Activated CD4-positive, alpha-beta T cell treated with anti-CD3 and anti-CD28 coated beads, Interleukin-10, Interleukin-2, amounts not matched to agents 100 ng/mL and 50 ng/mL, durations not matched to agents 16 hours and 8 hours (primary cell): ENCODE data around the gene SLITRK4.

ENCODE experiments used
- DNase-seq: peaks from one replicate; pipeline ENCODE4 v3.0.0-alpha.2; 2020

The SLITRK4 gene, protein sequence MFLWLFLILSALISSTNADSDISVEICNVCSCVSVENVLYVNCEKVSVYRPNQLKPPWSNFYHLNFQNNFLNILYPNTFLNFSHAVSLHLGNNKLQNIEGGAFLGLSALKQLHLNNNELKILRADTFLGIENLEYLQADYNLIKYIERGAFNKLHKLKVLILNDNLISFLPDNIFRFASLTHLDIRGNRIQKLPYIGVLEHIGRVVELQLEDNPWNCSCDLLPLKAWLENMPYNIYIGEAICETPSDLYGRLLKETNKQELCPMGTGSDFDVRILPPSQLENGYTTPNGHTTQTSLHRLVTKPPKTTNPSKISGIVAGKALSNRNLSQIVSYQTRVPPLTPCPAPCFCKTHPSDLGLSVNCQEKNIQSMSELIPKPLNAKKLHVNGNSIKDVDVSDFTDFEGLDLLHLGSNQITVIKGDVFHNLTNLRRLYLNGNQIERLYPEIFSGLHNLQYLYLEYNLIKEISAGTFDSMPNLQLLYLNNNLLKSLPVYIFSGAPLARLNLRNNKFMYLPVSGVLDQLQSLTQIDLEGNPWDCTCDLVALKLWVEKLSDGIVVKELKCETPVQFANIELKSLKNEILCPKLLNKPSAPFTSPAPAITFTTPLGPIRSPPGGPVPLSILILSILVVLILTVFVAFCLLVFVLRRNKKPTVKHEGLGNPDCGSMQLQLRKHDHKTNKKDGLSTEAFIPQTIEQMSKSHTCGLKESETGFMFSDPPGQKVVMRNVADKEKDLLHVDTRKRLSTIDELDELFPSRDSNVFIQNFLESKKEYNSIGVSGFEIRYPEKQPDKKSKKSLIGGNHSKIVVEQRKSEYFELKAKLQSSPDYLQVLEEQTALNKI

DNA sequence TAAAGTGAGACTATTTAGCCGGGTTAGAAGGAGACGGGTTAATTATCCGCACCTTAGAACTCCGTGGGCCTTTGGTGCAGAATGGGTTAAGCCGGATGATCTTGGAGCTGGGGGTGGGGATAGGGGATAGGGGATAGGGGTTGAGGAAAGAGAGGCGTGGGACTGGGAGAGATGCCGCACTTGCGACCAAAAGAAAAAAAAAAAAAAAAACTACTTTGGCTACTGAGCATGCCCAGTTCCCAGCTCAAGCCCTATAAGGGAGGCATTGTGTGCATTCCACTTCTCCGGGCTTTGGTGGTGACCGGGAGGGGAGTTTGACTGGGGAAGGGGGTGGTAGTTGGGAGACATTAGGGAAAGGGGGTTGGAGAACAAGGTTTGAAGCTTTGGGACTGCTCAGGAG is at the start of gene SLITRK4:
TSS of gene SLITRK4 (minus strand) at position 187 of the 400 bp plus-strand sequence. CDS start 4,993 bp downstream, outside the sequence.
- no peak for DNase-seq

DNA sequence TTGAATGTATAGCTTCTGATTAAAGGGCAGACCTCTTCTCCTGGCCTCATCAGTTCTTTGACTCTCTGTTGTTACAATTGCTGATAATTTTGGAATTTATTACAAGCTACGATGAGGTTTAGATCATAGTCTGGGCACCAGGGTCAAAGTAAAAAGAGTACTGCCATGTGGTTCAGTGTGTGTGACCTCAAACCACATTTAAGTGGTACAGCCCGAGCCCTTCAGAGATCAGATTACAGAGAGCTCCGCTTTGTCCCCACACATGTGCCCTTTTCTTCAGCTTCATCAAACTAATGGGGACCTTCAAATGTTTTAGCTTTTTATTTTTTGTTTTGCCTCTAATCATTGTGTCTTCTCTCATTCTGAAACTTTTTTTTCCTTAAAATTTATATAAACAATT is 47.6 kb upstream of the SLITRK4 start:
- no peak for DNase-seq

DNA sequence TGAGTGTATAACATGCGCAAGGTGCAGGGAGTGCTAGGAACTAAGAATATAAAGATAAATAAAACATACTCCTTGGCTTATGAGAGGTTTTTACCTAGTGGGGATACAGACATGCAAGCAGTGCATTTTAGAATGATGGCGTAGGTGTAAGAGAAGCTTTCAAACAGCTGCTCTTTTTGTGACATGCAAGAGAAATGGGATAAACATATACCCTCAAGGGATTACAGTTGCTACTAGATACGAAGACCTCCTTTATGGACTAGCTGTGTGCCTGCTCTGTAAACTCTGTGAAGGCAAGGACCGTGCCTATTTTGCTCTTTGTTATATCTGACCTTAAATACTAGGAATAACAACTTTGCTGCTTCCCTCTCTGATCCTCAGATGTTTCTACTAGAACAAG is 39.0 kb upstream of the SLITRK4 start:
- DNase-seq: no peak

DNA sequence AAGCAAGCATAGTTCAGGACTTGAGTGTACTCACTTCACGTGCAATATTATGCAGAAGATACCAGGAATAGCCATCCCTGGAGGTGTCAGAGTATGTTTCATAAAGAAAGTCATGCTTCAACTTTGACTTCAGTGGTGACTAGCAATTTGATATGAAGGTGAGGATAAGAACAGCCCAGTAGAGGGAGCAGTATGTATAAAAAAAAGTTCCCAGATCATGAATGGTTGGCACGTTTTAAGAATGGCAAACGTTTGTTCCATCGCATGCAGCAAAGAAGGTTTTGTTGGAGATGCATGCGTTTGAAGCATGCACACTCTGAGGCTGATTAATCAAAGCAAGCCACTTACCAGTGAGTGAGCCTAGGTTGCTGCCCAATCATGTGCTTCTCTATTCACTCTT is 33.5 kb upstream of the SLITRK4 start:
- no peak for DNase-seq

DNA sequence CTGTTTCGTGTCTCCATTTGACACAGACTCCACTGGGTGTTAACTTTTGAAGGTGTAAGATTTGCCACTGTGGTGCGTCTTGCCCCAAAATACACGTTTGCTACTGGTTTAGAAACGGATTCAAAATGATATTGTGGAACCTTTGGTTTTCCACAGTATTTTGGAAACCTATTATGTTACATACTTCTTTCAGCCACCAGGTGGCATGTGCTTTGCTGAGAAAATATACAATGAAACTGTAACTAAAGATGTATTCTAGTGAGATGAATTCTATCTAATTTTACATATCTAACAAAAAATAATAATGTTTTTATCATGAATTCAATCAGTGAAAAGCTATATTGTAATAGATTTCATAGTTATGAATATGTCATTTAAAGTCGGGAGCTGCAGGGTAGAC is 28.4 kb upstream of the SLITRK4 start:
- peak; percentile 9 for DNase-seq

DNA sequence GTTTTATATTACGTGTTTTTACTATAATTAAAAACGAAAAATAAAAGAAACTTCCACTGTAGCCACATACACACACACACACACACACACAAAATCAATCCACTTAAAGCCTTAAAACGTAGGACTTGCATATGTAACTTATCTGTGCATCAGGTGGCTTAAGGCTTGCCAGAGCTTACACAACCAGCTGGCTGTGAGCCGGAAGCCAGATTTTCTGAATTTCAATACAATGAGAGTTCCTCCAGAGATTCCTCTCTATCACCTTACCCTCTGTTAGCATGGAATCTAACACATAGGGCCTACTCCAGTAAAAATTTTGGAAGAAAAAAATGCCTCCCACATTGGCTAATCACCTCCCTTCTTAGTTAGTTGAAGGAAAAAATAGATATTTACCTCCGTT is 27.9 kb upstream of the SLITRK4 start:
- DNase-seq: no peak

DNA sequence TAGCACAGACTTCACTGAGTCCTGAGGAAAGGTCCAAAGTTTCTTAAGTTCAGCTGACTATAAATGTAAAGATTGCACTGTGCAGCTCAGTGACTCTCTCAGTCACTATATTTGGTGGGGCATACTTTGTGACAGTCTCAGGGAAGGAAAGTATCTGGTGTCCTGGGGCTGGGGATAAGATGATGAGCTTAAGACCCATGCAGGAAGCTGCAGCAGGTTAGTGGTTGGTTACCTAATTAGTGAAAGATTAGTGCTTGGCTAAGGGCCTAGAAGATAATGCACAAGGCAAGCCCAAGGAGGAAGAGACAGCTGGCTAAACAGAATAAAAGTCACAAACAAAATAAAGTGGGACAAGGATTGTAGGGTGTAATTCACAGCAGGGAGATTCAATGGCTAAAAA is 25.4 kb upstream of the SLITRK4 start:
- no peak for DNase-seq

DNA sequence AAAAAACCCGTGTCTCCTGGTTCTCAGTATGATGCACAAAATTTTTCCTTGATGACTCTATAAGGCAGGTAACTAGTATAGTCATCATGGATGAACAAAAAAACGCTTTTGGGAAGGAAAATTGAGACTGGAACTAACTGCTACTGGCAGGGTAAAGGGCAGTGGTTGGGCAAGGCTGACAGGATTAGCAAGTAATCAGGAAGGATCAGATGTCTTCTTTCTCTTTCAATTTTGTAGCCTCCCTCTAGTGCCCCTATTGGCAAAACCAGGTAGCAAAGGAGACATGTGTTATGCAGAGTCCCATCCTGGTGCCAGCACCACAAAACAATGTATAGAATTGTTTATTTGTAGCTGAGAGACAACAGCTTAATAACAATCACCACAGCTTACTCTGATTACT is 12.8 kb upstream of the SLITRK4 start:
- peak; percentile 30 for DNase-seq

DNA sequence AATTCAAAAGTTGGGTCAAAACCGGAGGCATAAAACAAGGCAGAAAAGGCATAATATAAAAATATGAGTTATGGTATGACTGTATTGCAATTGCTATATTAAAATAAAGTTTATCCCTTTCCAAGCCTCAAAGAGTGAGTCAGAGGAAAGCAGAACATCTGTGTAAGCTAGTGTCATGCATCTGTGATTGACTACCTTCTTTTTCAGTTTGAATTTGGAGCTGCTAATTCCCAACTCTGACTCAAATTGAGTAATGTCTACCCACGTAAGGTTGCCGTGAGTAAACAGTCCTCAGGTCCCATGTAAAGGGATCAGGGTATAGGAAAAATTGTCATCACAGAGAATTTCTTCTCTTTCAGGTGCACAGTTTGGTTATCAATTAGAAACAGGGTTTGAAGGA is 6.5 kb upstream of the SLITRK4 start:
- no peak for DNase-seq

DNA sequence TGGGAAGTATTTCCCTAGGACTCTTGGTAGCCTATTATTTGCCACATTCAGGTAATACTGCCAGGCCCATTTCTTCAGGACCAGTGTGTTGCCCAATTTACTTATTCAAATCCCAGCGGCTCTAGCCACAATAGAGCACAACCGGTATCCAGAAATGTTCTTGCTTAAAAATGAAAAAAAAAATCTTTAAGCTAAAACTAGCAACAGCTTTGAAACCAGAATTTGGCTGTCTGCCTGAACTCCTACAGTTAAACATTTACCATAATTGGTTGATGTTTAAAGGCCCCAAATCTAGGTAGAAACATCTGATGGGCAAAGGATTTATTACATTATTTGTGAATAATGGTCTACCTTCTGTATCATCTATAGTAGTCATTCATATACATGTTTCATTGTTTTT is 930 bp upstream of the SLITRK4 start:
- no peak for DNase-seq

DNA sequence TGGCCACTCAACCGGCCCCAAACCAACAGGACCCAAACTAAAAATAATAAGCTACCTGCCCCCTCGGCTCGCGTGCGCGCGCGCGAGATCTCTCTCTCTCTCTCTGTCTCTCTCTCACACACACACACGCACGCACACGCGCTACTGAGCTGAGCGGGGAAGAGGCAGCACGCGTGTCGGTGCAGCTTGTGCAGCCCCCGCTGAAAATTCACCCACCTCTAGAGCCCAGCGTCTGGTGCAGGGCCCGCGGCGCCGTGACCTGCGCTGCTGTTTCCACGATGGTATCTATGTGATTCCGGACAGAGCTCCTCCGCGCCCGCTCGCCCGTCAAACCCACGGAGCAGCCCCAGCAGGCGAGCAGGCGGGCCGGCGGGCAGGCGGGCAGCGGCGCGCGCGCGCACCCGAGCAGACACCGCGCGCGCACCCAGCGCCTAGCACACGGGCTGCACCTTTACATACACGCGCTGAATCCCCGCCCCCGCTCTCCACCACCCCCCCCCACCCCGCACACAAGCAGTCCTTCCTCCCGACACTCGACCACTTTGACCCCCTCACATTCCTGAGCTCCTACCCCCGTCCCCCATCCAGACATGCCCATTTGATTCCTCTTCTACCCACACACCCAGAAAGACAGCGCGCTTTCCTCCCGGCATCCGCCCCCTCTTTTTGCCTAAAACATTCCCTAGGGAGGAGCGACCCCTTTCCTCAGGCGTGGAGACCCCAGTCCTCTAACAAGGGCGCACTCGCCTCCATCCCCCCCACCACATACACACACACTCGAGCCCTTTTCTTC is 1.0 kb downstream of the SLITRK4 start:
- no peak for DNase-seq

DNA sequence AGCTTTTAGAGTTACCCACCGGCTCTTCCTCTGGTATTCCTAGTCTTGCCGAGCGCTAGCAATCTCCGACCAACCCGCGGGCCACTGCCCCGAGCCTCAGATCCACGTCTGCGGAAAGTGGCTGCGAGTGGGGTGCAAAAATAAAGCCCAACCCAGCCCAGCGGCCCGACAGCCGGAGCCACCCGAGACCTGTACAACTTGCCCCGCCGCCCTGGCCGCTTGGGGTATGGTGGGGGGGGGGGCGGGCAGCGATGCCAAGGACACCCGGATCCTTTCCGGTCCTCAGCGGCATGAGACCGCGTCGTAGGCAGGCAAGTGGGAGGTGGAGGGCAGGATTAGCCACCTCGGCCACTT is 1.6 kb downstream of the SLITRK4 start:
- no peak for DNase-seq

DNA sequence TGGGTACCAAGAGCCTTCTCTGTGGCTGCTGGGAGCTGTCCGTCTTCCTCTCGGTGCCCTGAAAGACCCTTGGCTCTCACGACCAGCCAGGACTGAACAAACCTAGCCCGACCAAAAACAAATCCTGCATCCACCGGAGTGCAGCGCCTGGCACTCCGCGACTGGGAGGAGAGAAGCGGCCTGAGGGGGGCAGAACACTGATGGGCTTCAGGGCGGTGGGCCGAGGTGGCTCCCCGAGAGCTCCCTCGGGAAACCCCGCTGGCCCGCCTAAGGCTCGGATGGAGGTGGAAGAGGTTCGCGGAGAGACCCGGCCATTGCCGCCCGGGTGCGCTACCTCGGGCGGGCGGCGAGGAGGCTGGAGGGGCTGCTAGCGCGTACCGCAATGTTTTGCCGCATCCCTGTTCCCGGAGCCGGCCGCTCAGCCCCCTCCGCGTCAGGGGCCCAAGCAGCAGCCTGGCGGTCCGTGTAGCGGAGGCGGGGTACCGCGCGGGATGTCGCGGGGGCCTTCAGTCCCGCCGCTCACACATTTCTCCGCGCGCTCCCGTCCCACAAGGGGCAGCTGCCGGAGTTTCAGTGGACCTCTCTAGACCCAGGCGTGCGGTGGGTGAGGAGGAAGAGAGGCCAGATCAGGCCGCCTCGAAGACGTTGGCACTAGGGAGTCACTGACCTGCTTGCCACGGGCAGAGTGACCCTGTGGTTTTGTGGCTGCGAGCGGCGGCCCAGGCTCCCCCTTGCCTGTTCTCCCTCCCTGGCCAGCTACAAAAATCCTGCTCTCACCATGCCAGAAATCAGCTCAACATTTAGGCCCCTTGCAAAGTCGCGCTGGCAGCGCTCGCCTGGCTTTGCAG is 2.2 kb downstream of the SLITRK4 start:
- no peak for DNase-seq

DNA sequence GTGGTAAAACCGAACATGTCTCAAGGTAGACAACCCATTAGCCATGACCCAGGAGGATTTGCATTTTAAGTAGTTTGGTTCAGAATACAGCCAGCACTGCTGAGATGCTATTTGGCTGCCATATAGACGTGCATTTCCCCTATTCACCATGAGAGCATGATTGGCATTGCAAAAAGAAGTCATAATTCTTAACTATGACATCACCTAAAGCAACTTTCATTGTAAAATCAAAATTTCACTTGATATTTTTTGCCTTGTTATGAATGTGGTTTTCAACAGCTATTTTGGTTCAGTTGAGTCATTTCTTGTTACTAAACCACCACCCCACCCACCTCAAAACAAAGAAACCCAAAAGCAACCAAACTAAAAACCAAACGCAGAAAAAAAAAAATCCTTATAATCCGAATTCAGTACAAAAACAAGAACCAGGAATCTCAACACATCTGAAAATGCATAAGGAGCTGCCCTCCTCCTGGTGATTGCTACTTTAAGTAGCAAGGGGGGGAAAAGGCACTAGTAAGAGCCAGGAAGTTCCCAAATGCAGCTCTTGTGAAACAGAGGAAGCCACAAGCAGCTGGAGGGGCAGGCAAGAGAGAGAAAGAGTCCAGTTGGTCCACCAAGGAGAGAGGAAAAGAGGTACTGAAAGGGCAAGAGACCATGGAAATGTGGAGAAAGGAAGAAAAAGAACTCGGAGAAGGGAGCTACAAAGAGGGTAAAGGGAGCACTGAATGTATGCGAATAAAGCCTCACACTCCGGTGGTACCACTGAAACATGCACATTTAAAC is 3.1 kb downstream of the SLITRK4 start:
- DNase-seq: peak; percentile 1

DNA sequence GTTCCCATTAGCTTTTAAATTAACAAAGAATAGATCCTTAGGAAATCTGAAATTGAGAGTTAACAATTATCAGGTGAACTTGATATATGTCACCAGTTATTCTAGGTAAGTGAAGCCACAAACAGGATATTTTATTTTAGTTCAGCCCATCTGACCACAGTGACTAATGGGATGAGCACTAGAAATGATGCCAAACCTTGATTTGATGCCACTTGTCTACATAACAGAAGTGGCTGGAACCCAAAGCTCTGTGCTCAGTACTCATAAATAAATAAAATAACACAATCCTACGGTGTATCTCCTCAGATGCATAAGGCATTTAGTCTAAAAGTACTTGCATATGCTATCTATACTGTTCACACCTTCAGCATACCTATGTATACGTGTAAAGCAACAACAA is 12.2 kb downstream of the SLITRK4 start:
- DNase-seq: no peak

DNA sequence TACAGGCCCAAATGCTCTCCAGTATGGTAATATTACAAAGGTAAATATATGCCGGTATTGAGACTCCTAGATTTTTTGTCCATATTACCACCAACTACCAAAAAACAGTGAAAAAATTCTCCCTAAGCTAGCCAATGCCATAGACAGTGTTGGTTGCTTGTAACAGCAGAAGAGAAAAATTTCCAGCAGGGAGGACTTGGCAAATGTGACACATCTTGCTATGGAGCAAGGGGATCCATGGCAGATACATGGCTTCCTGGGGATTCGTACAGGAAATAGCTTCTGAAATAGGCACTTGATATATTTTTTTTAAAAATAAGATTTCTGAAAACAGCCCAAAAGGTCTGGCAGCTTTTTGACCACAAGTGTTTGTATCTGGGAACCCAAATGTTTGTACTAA is 14.6 kb downstream of the SLITRK4 start:
- no peak for DNase-seq

DNA sequence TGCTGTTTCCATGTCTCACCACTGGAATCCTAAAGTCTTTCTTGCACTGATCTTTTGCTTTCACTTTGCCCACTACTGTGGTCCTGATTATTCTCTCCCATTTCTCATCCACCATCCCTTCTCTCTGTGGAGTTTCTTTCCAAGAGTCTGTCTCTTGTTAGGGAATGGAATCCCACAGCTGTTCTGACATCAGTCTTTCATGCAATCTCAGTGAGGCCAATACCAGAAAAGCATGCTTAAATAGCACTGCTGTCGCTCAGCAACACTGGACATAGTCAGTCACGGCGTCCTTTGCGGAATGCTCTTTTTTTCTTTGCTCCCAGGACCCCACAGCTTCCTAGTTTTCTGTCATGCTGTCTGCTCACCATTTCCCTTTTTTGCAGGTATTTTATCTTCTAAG is 20.1 kb downstream of the SLITRK4 start:
- no peak for DNase-seq

DNA sequence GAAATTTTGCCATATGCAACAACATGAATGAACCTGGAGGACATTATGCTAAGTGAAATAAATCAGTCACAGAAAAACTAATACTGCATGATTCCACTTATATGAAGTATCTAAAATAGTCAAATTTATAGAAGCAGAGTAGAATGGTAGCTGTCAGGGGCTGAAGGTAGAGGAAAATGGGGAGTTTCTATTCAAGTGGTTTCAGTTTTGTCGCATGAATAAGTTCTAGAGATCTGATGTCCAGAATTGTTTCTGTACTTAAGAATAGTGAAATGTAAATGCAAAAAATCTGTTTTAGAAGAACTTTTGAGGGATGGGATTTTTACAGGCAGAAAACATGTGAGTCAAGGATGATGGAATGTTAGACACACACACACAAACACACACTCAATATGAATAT is 34.1 kb downstream of the SLITRK4 start:
- DNase-seq: no peak

DNA sequence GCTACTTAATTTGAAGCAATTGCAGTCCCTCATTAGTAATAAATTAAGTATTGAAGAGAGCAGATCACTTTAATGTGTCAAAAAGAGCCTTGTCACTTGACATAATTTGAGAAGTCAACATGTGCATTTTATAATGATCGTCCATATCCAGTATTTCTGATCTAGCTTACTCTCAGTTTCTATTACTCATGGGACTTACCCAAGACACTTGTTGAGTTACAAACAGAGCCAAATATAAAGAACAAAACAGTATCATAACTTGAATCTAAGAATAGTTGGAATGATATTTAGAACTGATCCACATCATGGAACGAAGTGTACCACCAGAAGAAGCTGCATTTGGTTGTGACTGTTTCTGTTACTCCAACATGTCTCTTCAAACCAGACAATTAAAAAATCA is 54.7 kb downstream of the SLITRK4 start:
- DNase-seq: no peak

DNA sequence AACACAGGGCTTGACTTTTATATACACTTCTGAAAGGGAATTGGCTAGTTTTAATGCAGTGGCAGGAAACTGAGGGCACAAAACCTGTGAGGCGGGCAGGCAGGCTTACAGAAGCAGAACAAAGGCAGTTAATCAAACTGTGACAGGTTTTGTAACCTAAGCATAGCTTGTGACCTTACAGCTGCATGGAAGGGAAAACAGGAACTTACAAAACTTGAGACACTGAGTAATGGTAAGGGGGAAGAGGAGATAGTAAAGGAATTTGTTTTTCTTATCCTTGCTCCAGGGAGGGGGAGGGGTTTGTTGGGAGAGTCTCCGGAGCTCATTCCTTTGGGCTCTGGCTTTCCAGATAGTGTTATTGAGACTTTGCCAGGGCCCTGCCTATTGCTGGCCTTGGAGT is 55.6 kb downstream of the SLITRK4 start:
- no peak for DNase-seq
